Subcutaneous preadipocyte (primary cell): ENCODE measurements around the gene CCDC178. TPM values are rescaled to one million over a fixed set of nuclear protein-coding genes. Genes with fewer than 3 reads are reported as not detected.

ENCODE experiments used
- total RNA-seq: library from RNA; depleted of rRNA; stranded (reverse); fragments of >200 nt; gene quantifications from 2 replicates; pipeline ENCODE4 v1.2.3, GENCODE V29; 2012

The CCDC178 gene
- total RNA-seq, result not detected in 2 replicates

DNA sequence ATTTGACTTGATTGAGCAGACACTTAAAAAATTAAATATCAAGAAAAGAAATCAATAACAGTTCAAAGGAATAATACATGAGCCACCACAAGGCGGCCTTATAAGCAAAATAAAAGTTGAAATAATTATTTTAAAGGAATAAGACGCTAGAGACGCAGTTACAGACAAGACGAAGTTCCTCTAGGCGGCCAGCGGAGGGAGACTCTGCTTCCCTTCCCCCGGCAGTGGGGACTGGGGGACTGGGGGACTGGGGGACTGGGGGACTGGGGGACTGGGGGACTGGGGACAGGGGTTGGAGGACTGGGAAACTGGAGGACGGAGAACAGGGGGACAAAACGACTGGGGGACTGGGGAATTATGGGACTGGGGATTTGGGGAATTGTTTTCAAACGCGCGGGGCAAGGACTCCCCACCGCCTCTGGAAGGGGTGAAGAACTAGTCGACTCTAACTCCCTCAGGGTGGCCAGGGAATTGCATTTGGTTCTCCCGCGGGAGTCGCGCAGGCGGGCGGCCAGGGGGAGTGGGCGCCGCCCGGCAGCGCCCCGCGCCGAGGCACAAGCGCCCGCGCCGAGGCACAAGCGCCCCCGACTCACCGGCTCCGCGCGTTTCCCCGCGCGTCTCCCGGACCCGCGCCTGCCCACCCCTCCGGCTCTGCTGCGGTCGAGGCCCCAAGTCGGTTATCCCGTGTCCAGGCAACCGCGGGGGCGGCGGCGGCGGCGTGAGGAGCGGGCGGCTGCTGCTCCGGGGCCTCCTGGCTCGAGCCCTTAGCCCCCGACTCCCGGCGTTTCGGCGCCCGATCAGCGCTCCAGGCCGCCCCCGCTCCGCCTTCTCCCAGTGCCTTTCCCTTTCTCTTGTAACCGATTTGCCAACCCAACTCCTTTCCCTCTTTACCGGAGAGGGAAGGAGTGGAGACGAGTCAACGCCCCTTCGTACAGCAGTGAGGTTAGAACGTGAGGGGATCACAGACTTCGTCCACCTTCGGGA is at the start of gene CCDC178:
Gene CCDC178, minus strand, starts transcription at position 662 of the 984 bp plus-strand sequence. CDS start 28,633 bp downstream, outside the sequence.

Other genes starting within 250 kb of the CCDC178 start
- gene ASXL3, start 137.5 kb upstream of the CCDC178 start, total RNA-seq, result 0.59 and 0.73 TPM in 2 replicates